Esophagus muscularis mucosa (tissue), 3 donors: ENCODE measurements around the gene SMLR1.

Source experiments
- CTCF ChIP-seq, 3 experiments: fragments of 200-600 bp in 2 of 3; fragments of 450-650 bp in 1 of 3; sonication (generic) in 2 of 3; IDR thresholded peaks; one replicate each; pipeline ENCODE4 v1.5.1; 2017 to 2019; ENCODE audit warnings: antibody characterized with exemption in 3 of 3, mild to moderate bottlenecking in 2 of 3, moderate library complexity in 1 of 3
- POLR2AphosphoS5 ChIP-seq, 2 donors: sonication (generic); formaldehyde crosslinking; IDR thresholded peaks; one replicate each; pipeline ENCODE4 v1.6.1; 2017; ENCODE audit warnings: antibody characterized with exemption in 2 of 2

GRCh38 chr6:130840050-130840449 lies 12.8 kb downstream of the SMLR1 start:
- TF ChIP-seq POLR2AphosphoS5 (IDR thresholded peaks at IDR 0.05) (no peak), CTCF (IDR thresholded peaks at IDR 0.05) (no peak)
